ENCODE data around the gene CCNQ.
A peak's percentile ranks its signal among the peaks of the same experiment; 100 is the strongest.

DNA sequence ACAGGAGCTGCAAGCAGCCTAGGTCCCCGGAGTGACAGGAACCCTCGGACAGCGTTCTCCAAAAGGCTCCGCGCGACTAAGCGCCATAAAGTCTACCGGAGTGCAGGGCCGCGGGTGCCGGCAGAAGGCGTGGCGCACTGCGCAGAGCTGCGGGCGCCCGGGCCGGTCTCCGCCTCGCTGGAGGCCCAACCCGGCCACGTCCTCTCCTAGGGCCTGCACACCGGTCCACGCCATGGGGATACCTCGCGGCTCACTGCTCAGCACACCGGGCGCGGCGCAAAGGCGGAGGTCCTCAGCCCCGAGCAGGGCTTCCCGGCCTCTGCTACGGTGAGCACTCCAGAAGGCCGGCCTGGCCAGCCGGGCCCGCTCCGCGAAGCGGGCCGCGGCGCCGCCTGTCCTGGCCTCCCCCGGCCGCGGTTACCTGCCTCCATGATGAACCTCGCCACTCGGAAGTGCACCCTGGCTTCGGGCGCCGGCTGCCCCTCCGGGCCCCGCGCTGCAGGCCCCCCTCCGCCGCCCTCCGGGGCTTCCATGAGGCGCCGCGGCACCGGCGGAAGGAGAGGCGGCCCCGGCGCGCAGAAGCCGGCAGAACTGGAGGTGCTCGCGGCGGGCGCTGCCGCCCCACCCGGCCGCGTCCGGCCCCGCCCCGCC, at the start of gene CCNQ:
- TF ChIP-seq, protein P1, sequence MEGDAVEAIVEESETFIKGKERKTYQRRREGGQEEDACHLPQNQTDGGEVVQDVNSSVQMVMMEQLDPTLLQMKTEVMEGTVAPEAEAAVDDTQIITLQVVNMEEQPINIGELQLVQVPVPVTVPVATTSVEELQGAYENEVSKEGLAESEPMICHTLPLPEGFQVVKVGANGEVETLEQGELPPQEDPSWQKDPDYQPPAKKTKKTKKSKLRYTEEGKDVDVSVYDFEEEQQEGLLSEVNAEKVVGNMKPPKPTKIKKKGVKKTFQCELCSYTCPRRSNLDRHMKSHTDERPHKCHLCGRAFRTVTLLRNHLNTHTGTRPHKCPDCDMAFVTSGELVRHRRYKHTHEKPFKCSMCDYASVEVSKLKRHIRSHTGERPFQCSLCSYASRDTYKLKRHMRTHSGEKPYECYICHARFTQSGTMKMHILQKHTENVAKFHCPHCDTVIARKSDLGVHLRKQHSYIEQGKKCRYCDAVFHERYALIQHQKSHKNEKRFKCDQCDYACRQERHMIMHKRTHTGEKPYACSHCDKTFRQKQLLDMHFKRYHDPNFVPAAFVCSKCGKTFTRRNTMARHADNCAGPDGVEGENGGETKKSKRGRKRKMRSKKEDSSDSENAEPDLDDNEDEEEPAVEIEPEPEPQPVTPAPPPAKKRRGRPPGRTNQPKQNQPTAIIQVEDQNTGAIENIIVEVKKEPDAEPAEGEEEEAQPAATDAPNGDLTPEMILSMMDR (conservative IDR thresholded peaks at IDR 0.05): no peak
- TF ChIP-seq ZFX (IDR thresholded peaks at IDR 0.05): peak; percentile 96
